Osteocyte (in vitro differentiated cells): ENCODE results near the gene NUP42. TPM values are rescaled to one million over a fixed set of nuclear protein-coding genes. Genes with fewer than 3 reads are reported as not detected.
A peak's percentile ranks its signal among the peaks of the same experiment; 100 is the strongest.

ENCODE experiments used
- DNase-seq: peaks from one replicate; pipeline ENCODE4 v3.0.0; 2021; ENCODE audit warnings: mixed read lengths; ENCODE audit not compliant: unreplicated experiment; ENCODE audit errors: extremely low spot score
- H3K27ac Mint-ChIP-seq: one replicate; pipeline ENCODE4 v1.8.0; 2021; ENCODE audit warnings: mild to moderate bottlenecking, mixed read lengths; ENCODE audit not compliant: unreplicated experiment
- H3K27me3 Mint-ChIP-seq: one replicate; pipeline ENCODE4 v1.8.0; 2021; ENCODE audit warnings: mixed read lengths; ENCODE audit not compliant: unreplicated experiment
- H3K36me3 Mint-ChIP-seq: one replicate; pipeline ENCODE4 v1.8.0; 2021; ENCODE audit warnings: mixed read lengths; ENCODE audit not compliant: unreplicated experiment
- H3K4me1 Mint-ChIP-seq: one replicate; pipeline ENCODE4 v1.8.0; 2021; ENCODE audit warnings: mixed read lengths; ENCODE audit not compliant: unreplicated experiment
- H3K4me3 Mint-ChIP-seq: one replicate; pipeline ENCODE4 v1.8.0; 2021; ENCODE audit warnings: mild to moderate bottlenecking, moderate library complexity, mixed read lengths; ENCODE audit not compliant: unreplicated experiment
- H3K9me3 Mint-ChIP-seq: one replicate; pipeline ENCODE4 v1.8.0; 2021; ENCODE audit warnings: mixed read lengths; ENCODE audit not compliant: unreplicated experiment
- CTCF ChIP-seq: fragments of 200-600 bp; sonication (generic); IDR thresholded peaks from 2 replicates; pipeline ENCODE4 v1.5.0; 2021; ENCODE audit warnings: antibody characterized with exemption, mild to moderate bottlenecking, moderate library complexity
- total RNA-seq: library from RNA; stranded (reverse); gene quantifications from 2 replicates; pipeline ENCODE4 v1.2.1, GENCODE V29; 2021

Gene NUP42
- total RNA-seq, 1 donor from 2014 or later, result 27.0 TPM

DNA sequence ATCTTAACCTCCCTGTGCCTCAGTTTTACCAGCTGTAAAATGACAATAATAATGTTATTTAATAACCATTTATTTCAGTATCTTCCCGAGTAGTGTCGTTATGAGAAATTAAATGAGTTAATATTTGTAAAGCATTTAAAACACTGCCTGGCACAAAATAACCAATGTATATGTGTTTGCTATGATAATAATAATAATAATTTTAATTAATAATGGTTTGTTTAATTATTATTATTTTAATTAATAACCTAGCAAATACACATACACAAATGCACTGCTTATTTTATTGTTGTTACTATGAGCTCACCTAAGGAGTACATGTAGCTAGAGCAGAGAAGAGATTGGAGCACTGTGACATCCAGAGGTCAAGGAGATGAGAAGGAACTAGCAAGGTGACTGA lies 46.6 kb downstream of the NUP42 start:
- no peak for TF ChIP-seq CTCF

DNA sequence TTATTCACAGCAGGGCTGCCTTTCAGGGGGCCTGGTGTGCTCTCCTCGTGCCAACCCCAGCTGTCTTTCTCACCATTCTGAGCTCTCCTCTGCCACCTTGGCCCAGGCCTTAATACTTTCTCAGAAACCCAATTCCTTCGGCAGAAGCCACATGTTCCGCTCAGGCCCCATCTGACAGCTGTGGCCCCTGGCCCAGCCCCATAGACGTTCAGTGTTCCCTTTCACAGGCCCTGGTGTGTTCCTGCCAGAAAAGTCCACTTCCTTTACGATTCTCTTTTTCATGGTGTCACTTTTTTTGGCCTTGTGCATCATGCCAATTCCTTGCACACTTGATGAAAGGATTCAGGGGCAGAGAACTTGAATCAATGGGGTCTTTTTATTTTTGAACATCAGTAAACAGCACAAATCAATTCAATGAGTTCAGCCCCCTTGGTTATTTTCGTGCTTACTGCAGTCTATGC lies 48.8 kb downstream of the NUP42 start:
- Mint-ChIP-seq H3K9me3 (no peaks in the 10 kb centered on the region), H3K27me3 (no peaks in the 10 kb centered on the region), H3K4me1 (peaks cover 12% of the 10 kb centered on the region), H3K27ac (no peak overlapping the region), H3K4me3 (no peak overlapping the region), H3K36me3 (no peaks in the 10 kb centered on the region)
- no peak for DNase-seq
- TF ChIP-seq CTCF, result no peak

More for the DNA sequence above, 46.6 kb downstream of the NUP42 start:
- Mint-ChIP-seq H3K4me1 (no peaks in the 10 kb centered on the region), H3K9me3 (no peaks in the 10 kb centered on the region), H3K27me3 (no peaks in the 10 kb centered on the region), H3K36me3 (no peaks in the 10 kb centered on the region), H3K4me3 (no peak overlapping the region), H3K27ac (no peak overlapping the region)
- DNase-seq, result no peak

DNA sequence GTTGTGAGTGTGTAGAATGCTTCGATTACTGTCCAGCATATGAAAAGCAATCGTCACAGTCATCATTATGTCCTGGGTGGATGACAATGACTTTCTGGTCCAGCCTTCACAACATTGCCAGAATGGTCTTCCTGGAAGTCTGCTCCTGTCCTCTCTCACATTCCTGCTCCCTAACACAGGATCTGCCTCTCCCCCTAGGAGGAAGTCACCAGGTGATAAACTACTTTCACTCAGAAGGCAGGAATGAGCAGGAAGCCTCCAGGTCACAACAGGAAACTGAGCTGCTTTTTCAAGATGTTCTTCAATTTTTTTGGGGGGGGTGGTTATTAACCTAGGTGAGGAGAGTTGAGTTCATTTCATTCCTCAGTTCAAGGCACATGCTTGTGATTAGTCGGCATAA lies 51.1 kb downstream of the NUP42 start:
- H3K27me3 Mint-ChIP-seq, result no peaks in the 10 kb centered on the region
- no peak for DNase-seq
- no peaks in the 10 kb centered on the region for H3K36me3 Mint-ChIP-seq
- no peak overlapping the region for H3K27ac Mint-ChIP-seq
- TF ChIP-seq CTCF, result no peak
- no peak overlapping the region for H3K4me3 Mint-ChIP-seq
- H3K4me1 Mint-ChIP-seq, result peaks cover 12% of the 10 kb centered on the region
- no peaks in the 10 kb centered on the region for H3K9me3 Mint-ChIP-seq

GRCh38 chr7:23234569-23235296 lies 52.9 kb downstream of the NUP42 start:
- no peaks in the 10 kb centered on the region for H3K27me3 Mint-ChIP-seq
- peaks cover 12% of the 10 kb centered on the region for H3K4me1 Mint-ChIP-seq
- H3K4me3 Mint-ChIP-seq, result peak overlapping the region; percentile 60
- TF ChIP-seq CTCF, result no peak
- DNase-seq, result no peak
- H3K9me3 Mint-ChIP-seq, result no peaks in the 10 kb centered on the region
- H3K36me3 Mint-ChIP-seq, result no peaks in the 10 kb centered on the region
- peak overlapping the region; percentile 75 for H3K27ac Mint-ChIP-seq

DNA sequence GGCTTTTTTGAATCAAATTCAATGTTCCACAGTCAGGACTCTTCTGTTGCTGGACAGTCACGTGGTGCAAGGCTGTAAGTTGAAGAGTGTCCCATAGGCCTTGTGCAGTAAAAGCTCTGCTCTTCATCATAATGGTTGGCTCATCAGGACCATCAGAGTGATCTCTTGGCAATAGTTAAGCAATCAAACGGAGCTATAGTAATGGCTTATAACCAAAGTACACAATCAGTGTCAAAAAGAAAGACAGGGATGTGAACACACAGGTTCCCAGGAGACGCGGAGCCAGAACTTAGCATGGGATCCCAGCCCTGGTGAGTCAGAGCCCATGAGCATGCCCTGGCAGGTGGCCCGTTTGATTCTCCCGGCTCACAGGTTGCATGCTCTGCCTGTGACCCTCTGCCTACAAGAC lies 54.0 kb downstream of the NUP42 start:
- H3K27me3 Mint-ChIP-seq, result no peaks in the 10 kb centered on the region
- no peaks in the 10 kb centered on the region for H3K9me3 Mint-ChIP-seq
- no peak for TF ChIP-seq CTCF
- H3K4me1 Mint-ChIP-seq, result peaks cover 12% of the 10 kb centered on the region
- DNase-seq, result no peak
- H3K27ac Mint-ChIP-seq, result no peak overlapping the region
- H3K36me3 Mint-ChIP-seq, result no peaks in the 10 kb centered on the region
- no peak overlapping the region for H3K4me3 Mint-ChIP-seq
